Measurements from ENCODE around the gene AP3S1. TPM values are rescaled to one million over a fixed set of nuclear protein-coding genes. Genes with fewer than 3 reads are reported as not detected.
"Not testable (repeated sequence)": the region's sequence is repeated elsewhere in the genome, so short reads cannot be mapped to it uniquely, and the experiment has no call there.

The AP3S1 gene
- total RNA-seq, 2 donors from 2014 or later, result 47.8 to 87.9 TPM

DNA sequence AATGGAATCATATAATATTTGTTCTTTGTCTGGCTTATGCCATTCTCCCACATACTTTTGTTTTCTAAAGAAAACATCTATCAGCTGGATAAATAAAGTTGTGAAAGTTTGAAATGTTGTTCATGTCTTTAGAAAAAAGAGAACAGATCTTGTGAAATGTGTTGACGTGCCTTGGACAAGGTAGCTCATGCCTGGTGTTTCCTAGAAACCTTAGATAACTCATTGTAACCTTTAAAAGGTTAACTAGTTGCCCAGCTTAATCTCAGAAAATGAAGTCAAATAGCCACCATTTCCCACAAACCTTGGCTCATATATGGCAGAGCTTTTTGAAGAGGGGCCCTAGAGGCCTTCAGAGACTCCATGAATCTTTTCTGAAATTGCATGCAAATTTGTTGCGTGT lies 40.6 kb upstream of the AP3S1 start:
- no peak for ATAC-seq
- no peak overlapping the region for H3K4me3 ChIP-seq
- peaks cover 9% of the 10 kb centered on the region for H3K4me1 ChIP-seq
- no peak overlapping the region for H3K27ac ChIP-seq
- no peak for DNase-seq
- TF ChIP-seq, protein P1, sequence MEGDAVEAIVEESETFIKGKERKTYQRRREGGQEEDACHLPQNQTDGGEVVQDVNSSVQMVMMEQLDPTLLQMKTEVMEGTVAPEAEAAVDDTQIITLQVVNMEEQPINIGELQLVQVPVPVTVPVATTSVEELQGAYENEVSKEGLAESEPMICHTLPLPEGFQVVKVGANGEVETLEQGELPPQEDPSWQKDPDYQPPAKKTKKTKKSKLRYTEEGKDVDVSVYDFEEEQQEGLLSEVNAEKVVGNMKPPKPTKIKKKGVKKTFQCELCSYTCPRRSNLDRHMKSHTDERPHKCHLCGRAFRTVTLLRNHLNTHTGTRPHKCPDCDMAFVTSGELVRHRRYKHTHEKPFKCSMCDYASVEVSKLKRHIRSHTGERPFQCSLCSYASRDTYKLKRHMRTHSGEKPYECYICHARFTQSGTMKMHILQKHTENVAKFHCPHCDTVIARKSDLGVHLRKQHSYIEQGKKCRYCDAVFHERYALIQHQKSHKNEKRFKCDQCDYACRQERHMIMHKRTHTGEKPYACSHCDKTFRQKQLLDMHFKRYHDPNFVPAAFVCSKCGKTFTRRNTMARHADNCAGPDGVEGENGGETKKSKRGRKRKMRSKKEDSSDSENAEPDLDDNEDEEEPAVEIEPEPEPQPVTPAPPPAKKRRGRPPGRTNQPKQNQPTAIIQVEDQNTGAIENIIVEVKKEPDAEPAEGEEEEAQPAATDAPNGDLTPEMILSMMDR (IDR thresholded peaks at IDR 0.05), result no peak
- no peak for TF ChIP-seq POLR2A (IDR thresholded peaks at IDR 0.05)
- H3K27me3 ChIP-seq, result no peaks in the 10 kb centered on the region
- WGBS, 2 donors, result 83 to 94% methylated on average over 2 of the region's 2 CpGs
- no peaks in the 10 kb centered on the region for H3K9me3 ChIP-seq
- H3K36me3 ChIP-seq (replicated peaks in 1 of 2; ENCODE audit: insufficient read depth in 1 of 2, low read depth in 2 of 2), result no peaks in the 10 kb centered on the region
- intact Hi-C loops (cut with DNase I), result no loop called here

DNA sequence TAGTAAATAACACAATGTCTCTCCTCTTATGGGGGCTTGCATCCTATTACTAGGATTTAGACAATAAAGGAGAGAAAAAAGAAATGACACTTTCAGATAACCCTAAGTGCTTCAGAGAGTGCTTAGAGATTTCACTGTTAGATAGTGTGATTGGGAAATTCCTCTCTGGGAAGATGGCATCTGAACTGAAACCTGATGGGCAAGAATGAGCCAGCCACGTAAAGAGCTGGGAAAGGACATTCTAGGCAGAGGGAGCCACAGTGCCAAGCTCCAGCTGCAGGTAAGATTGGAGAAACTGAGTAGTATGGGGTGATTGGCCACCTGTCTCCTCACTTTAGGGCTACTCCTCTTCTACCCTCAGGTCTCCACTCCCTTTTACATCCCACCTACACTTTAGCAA lies 39.8 kb upstream of the AP3S1 start:
- no peaks in the 10 kb centered on the region for H3K27me3 ChIP-seq
- H3K27ac ChIP-seq, result no peak overlapping the region
- peaks cover 12% of the 10 kb centered on the region for H3K4me1 ChIP-seq
- TF ChIP-seq POLR2A (IDR thresholded peaks at IDR 0.05), result no peak
- TF ChIP-seq, protein P1 (IDR thresholded peaks at IDR 0.05), result no peak
- no peak overlapping the region for H3K4me3 ChIP-seq
- H3K36me3 ChIP-seq (replicated peaks in 1 of 2; ENCODE audit: insufficient read depth in 1 of 2, low read depth in 2 of 2), result no peaks in the 10 kb centered on the region
- ATAC-seq (no peak), DNase-seq (no peak)
- H3K9me3 ChIP-seq, result no peaks in the 10 kb centered on the region
- 47 to 57% methylated on average over 1 of the region's 1 CpG for WGBS, 2 donors
- intact Hi-C loops (cut with DNase I), result no loop called here

DNA sequence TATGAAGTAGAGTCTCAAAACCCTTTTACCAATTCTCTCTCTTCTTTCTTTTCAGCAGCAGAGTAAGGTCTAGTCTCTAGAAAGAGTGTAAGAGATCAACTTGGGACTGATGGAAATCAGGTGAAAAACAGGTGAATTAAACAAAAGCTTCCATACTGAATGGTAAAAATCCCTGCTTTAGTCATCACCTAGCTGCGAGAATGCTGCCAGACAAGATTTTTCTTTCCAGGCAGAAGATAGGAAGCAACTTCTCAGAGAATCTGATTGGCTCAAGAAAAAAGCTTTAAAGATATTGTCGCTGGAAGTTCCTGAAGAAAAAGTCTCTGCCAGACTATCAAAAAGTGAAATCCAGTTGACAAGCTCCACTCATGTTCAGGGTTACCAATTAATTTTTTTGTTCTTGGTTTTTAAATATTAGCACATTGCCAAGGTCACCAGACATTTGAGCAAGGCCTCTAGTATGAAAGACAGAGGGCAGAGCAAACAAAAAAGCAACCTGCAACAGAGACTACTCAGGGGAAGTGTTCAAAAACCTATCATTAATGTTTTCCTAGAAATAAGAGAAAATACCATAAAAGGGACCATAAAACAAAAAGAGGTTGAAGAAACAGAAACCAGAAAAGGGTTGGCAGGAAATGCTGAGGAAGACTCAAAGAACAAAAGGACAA lies 34.6 kb upstream of the AP3S1 start:
- intact Hi-C loops (cut with DNase I), result no loop called here
- DNase-seq, result no peak
- Histone ChIP-seq H3K36me3 (replicated peaks in 1 of 2; ENCODE audit: insufficient read depth in 1 of 2, low read depth in 2 of 2) (no peaks in the 10 kb centered on the region), H3K9me3 (no peaks in the 10 kb centered on the region), H3K4me3 (no peak overlapping the region), H3K27me3 (no peaks in the 10 kb centered on the region), H3K27ac (peak overlapping the region in 1 of 4 donors; percentile 16), H3K4me1 (peaks cover 8% of the 10 kb centered on the region)
- TF ChIP-seq, protein P1 (IDR thresholded peaks at IDR 0.05), result peak in 1 of 7 experiments; percentile 3
- no peak for TF ChIP-seq POLR2A (IDR thresholded peaks at IDR 0.05)
- 21 to 28% methylated on average over 2 of the region's 2 CpGs for WGBS, 2 donors
- ATAC-seq, result no peak

DNA sequence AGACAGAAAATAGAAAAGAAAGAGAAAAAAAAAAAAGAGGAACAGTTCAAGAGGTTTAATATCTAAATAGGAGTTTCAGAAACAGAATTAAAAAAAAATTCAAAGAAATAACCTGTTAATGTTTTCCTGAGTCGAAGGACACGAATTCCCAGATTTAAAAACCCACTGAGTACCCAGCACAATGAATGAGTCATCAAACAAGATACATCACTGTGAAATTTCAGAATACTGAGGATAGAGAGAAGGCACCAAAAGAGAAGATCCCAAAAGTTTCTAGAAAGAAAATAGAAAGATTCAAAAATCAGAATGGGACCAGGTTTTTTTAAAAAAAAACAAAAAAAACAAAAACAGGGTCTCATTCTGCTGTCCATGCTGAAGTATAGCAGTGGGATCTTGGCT lies 34.1 kb upstream of the AP3S1 start:
- TF ChIP-seq, protein P1 (IDR thresholded peaks at IDR 0.05), result no peak
- no peak for TF ChIP-seq POLR2A (IDR thresholded peaks at IDR 0.05)
- peaks cover 8% of the 10 kb centered on the region for H3K4me1 ChIP-seq
- ATAC-seq (no peak), DNase-seq (no peak)
- 72 to 74% methylated on average over 2 of the region's 2 CpGs for WGBS, 2 donors
- H3K4me3 ChIP-seq, result no peak overlapping the region
- intact Hi-C loops (cut with DNase I), result no loop called here
- H3K27me3 ChIP-seq, result no peaks in the 10 kb centered on the region
- H3K36me3 ChIP-seq (replicated peaks in 1 of 2; ENCODE audit: insufficient read depth in 1 of 2, low read depth in 2 of 2), result no peaks in the 10 kb centered on the region
- no peaks in the 10 kb centered on the region for H3K9me3 ChIP-seq
- H3K27ac ChIP-seq, result peak overlapping the region in 1 of 4 donors; percentile 16

DNA sequence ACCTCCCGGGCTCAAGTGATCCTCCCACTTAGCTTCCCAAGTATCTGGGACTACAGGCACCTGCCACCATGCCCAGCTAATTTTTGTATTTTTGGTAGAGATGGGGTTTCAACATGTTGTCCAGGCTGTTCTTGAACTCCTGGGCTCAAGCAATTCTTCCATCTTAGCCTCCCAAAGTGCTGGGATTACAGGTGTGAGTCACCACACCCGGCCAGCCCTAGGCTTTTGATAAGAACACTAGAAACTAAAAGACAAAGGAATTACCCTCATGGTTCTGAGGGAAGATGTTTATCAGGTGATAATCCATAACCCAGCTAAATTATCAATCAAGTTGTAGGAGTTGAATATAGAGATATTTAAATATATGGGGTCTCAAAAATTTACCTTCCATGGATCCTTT lies 33.7 kb upstream of the AP3S1 start:
- H3K4me1 ChIP-seq; H3K27ac ChIP-seq; DNase-seq; ATAC-seq; intact Hi-C loops (cut with DNase I); H3K4me3 ChIP-seq; H3K36me3 ChIP-seq (replicated peaks in 1 of 2; ENCODE audit: insufficient read depth in 1 of 2, low read depth in 2 of 2); H3K27me3 ChIP-seq; H3K9me3 ChIP-seq: not testable (repeated sequence)
- WGBS, 2 donors, result 93 to 100% methylated on average over 2 of the region's 2 CpGs
